ENCODE data around the gene NHEJ1. TPM values are rescaled to one million over a fixed set of nuclear protein-coding genes. Genes with fewer than 3 reads are reported as not detected.

Gene NHEJ1
- total RNA-seq, 1 experiment from 2014 or later, result 22.3 TPM

DNA sequence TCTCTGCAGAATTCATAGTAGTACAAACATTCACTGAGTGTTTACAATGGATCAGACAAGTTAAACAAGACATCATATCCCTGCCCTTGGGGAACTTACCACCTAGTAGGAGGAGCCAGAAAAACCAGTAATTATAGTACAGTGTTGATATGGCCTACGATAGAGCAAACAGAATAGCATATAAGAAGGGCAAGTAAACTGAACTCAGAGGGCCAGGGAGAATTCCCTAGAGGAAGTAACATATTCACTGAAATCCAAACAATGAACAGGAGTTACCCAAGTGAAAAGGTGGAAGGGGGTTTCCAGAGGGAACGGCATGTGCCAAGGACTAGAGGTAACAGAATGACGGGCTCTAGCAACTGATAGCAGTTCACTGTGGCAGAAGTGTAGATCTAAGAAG is 34.1 kb downstream of the NHEJ1 start:
- no peak for ATAC-seq
- DNase-seq (ENCODE audit: low spot score), result no peak
- ChIA-PET POLR2A (no interaction called here), CTCF (interaction anchor here (1.6 to 1.7 kb wide), 2 partner anchors 68 to 69 kb away, joined by 7 read pairs; no protein-coding TSS in a partner anchor)
- Mint-ChIP-seq H3K4me3 (no peak overlapping the region), H3K27me3 (ENCODE audit: low read depth) (no peaks in the 10 kb centered on the region), H3K4me1 (peaks cover 18% of the 10 kb centered on the region), H3K27ac (no peak overlapping the region), H3K36me3 (no peaks in the 10 kb centered on the region), H3K9me3 (no peaks in the 10 kb centered on the region)
- TF ChIP-seq SOX15 (CRISPR knock-in tag; IDR thresholded peaks at IDR 0.05), result no peak
- TF ChIP-seq ZNF671 (CRISPR knock-in tag; IDR thresholded peaks at IDR 0.05), result no peak

GRCh38 chr2:219125886-219126270 is 34.7 kb downstream of the NHEJ1 start:
- ATAC-seq, result no peak
- ChIA-PET CTCF (interaction anchor here (0.5 to 1.6 kb wide), 5 partner anchors 22 to 96 kb away, joined by 3 to 7 read pairs (median 4); no protein-coding TSS in a partner anchor), POLR2A (no interaction called here)
- Mint-ChIP-seq H3K4me1 (peaks cover 18% of the 10 kb centered on the region), H3K36me3 (no peaks in the 10 kb centered on the region), H3K9me3 (no peaks in the 10 kb centered on the region), H3K4me3 (no peak overlapping the region), H3K27me3 (ENCODE audit: low read depth) (no peaks in the 10 kb centered on the region), H3K27ac (no peak overlapping the region)
- DNase-seq (ENCODE audit: low spot score), result no peak
- TF ChIP-seq HMGA2 (CRISPR knock-in tag; IDR thresholded peaks at IDR 0.05) (no peak), ELF4 (CRISPR knock-in tag; IDR thresholded peaks at IDR 0.05; ENCODE audit: low read depth) (no peak), NR1H2 (CRISPR knock-in tag; IDR thresholded peaks at IDR 0.05) (no peak), ERG (CRISPR knock-in tag; IDR thresholded peaks at IDR 0.05) (no peak), ZNF416 (CRISPR knock-in tag; IDR thresholded peaks at IDR 0.05) (no peak), ZNF423 (CRISPR knock-in tag; IDR thresholded peaks at IDR 0.05) (no peak), JUN (CRISPR knock-in tag; IDR thresholded peaks at IDR 0.05) (no peak), NFYB (CRISPR knock-in tag; conservative IDR thresholded peaks at IDR 0.05; ENCODE audit: low read depth) (no peak)
- TF ChIP-seq, protein P1, sequence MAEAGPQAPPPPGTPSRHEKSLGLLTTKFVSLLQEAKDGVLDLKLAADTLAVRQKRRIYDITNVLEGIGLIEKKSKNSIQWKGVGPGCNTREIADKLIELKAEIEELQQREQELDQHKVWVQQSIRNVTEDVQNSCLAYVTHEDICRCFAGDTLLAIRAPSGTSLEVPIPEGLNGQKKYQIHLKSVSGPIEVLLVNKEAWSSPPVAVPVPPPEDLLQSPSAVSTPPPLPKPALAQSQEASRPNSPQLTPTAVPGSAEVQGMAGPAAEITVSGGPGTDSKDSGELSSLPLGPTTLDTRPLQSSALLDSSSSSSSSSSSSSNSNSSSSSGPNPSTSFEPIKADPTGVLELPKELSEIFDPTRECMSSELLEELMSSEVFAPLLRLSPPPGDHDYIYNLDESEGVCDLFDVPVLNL (CRISPR knock-in tag; IDR thresholded peaks at IDR 0.05; ENCODE audit: borderline replicate concordance, low read depth), result no peak
- TF ChIP-seq, protein P2, sequence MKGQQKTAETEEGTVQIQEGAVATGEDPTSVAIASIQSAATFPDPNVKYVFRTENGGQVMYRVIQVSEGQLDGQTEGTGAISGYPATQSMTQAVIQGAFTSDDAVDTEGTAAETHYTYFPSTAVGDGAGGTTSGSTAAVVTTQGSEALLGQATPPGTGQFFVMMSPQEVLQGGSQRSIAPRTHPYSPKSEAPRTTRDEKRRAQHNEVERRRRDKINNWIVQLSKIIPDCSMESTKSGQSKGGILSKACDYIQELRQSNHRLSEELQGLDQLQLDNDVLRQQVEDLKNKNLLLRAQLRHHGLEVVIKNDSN (CRISPR knock-in tag; IDR thresholded peaks at IDR 0.05), result no peak
- TF ChIP-seq, protein P3, sequence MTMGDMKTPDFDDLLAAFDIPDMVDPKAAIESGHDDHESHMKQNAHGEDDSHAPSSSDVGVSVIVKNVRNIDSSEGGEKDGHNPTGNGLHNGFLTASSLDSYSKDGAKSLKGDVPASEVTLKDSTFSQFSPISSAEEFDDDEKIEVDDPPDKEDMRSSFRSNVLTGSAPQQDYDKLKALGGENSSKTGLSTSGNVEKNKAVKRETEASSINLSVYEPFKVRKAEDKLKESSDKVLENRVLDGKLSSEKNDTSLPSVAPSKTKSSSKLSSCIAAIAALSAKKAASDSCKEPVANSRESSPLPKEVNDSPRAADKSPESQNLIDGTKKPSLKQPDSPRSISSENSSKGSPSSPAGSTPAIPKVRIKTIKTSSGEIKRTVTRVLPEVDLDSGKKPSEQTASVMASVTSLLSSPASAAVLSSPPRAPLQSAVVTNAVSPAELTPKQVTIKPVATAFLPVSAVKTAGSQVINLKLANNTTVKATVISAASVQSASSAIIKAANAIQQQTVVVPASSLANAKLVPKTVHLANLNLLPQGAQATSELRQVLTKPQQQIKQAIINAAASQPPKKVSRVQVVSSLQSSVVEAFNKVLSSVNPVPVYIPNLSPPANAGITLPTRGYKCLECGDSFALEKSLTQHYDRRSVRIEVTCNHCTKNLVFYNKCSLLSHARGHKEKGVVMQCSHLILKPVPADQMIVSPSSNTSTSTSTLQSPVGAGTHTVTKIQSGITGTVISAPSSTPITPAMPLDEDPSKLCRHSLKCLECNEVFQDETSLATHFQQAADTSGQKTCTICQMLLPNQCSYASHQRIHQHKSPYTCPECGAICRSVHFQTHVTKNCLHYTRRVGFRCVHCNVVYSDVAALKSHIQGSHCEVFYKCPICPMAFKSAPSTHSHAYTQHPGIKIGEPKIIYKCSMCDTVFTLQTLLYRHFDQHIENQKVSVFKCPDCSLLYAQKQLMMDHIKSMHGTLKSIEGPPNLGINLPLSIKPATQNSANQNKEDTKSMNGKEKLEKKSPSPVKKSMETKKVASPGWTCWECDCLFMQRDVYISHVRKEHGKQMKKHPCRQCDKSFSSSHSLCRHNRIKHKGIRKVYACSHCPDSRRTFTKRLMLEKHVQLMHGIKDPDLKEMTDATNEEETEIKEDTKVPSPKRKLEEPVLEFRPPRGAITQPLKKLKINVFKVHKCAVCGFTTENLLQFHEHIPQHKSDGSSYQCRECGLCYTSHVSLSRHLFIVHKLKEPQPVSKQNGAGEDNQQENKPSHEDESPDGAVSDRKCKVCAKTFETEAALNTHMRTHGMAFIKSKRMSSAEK (CRISPR knock-in tag; IDR thresholded peaks at IDR 0.05; ENCODE audit: borderline replicate concordance), result no peak

DNA sequence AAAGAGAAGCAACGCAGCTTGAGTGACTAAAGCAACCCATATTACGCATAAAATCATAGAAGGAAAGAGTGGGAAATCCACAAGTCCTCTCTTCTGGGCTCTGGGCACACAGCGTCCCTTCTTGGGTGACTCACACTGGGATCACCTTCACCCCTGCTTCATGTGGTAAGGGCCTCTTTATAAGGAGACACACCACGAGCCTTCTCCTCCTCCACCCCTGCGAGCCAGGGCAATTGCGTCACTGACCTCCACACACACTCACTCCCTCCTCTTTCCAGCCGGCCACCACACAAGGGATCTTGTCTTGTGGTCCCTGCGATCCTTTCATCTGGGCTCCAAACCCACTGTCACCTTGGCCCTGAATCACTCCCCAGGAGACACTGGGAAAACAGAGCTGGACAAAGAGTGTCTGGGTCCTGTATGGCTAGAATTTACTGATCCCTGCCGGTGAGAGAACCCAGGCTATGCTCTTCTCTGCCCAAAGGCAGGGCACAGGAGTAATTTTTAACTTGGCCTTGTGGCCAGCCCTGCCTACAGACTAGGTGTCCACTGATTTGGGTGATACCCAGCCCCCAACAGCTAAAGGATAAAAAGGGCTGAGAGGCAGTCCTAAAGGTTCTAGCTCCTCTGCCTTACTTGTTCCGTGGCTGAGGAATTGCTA is 35.3 kb downstream of the NHEJ1 start:
- Mint-ChIP-seq H3K4me1 (peaks cover 18% of the 10 kb centered on the region), H3K9me3 (no peaks in the 10 kb centered on the region)
- POLR2A ChIA-PET, result no interaction called here

More for the DNA sequence above, 35.3 kb downstream of the NHEJ1 start:
- DNase-seq (ENCODE audit: low spot score) (no peak), ATAC-seq (no peak)
- Mint-ChIP-seq H3K27me3 (ENCODE audit: low read depth) (no peaks in the 10 kb centered on the region), H3K4me3 (no peak overlapping the region), H3K27ac (no peak overlapping the region), H3K36me3 (no peaks in the 10 kb centered on the region)
- CTCF ChIA-PET, result interaction anchor here (0.8 to 4.9 kb wide), 6 partner anchors 21 to 96 kb away, joined by 3 to 41 read pairs (median 6); no protein-coding TSS in a partner anchor
- TF ChIP-seq OVOL2 (CRISPR knock-in tag; IDR thresholded peaks at IDR 0.05; ENCODE audit: borderline replicate concordance) (no peak), GABPB1 (CRISPR knock-in tag; IDR thresholded peaks at IDR 0.05) (0 out of 2 replicates have a peak, but pooled peaks have one; percentile 36)
- TF ChIP-seq, protein P4, sequence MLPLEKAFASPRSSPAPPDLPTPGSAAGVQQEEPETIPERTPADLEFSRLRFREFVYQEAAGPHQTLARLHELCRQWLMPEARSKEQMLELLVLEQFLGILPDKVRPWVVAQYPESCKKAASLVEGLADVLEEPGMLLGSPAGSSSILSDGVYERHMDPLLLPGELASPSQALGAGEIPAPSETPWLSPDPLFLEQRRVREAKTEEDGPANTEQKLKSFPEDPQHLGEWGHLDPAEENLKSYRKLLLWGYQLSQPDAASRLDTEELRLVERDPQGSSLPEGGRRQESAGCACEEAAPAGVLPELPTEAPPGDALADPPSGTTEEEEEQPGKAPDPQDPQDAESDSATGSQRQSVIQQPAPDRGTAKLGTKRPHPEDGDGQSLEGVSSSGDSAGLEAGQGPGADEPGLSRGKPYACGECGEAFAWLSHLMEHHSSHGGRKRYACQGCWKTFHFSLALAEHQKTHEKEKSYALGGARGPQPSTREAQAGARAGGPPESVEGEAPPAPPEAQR (CRISPR knock-in tag; IDR thresholded peaks at IDR 0.05), result no peak
